Activated naive CD8-positive, alpha-beta T cell (primary cell): ENCODE measurements around the gene GRM8.

Experiments
- H3K27ac Mint-ChIP-seq: one replicate; pipeline ENCODE4 v1.8.0; 2021; ENCODE audit warnings: mixed read lengths
- H3K27me3 Mint-ChIP-seq: one replicate; pipeline ENCODE4 v1.8.0; 2021; ENCODE audit warnings: mixed read lengths
- H3K36me3 Mint-ChIP-seq: one replicate; pipeline ENCODE4 v1.8.0; 2021; ENCODE audit warnings: mixed read lengths
- H3K4me1 Mint-ChIP-seq: one replicate; pipeline ENCODE4 v1.8.0; 2021; ENCODE audit warnings: low read depth, mixed read lengths
- H3K4me3 Mint-ChIP-seq: one replicate; pipeline ENCODE4 v1.8.0; 2021; ENCODE audit warnings: mild to moderate bottlenecking, mixed read lengths
- H3K9me3 Mint-ChIP-seq: one replicate; pipeline ENCODE4 v1.8.0; 2021; ENCODE audit warnings: low read depth, mixed read lengths

Gene GRM8

GRCh38 chr7:127252778-127253280 lies at the start of gene GRM8:
Gene GRM8 (minus strand): TSS chr7:127252941.
- Mint-ChIP-seq H3K27ac (no peak within 1 kb of the TSS), H3K4me1 (peaks cover 18% of the 10 kb centered on the region), H3K4me3 (peak within 1 kb of the TSS; percentile 85), H3K36me3 (peaks cover 3% of the 10 kb centered on the region), H3K27me3 (peaks cover 49% of the 10 kb centered on the region), H3K9me3 (no peaks in the 10 kb centered on the region)

GRCh38 chr7:127290801-127291361 lies 38.1 kb upstream of the GRM8 start:
- Mint-ChIP-seq H3K4me1 (no peaks in the 10 kb centered on the region), H3K27me3 (peaks cover 9% of the 10 kb centered on the region), H3K4me3 (no peak overlapping the region), H3K9me3 (no peaks in the 10 kb centered on the region), H3K36me3 (no peaks in the 10 kb centered on the region), H3K27ac (no peak overlapping the region)

- H3K27me3 Mint-ChIP-seq = peaks cover 9% of the 10 kb centered on the region
- no peaks in the 10 kb centered on the region for H3K36me3 Mint-ChIP-seq
- H3K4me3 Mint-ChIP-seq = no peak overlapping the region
- H3K4me1 Mint-ChIP-seq = no peaks in the 10 kb centered on the region
- H3K9me3 Mint-ChIP-seq = no peaks in the 10 kb centered on the region
- no peak overlapping the region for H3K27ac Mint-ChIP-seq
These were observed 37.4 kb upstream of the GRM8 start for GRCh38 chr7:127290116-127290655.

GRCh38 chr7:127287133-127287532 lies 34.4 kb upstream of the GRM8 start:
- Mint-ChIP-seq H3K4me1 (no peaks in the 10 kb centered on the region), H3K36me3 (no peaks in the 10 kb centered on the region), H3K27me3 (peaks cover 5% of the 10 kb centered on the region), H3K27ac (no peak overlapping the region), H3K9me3 (no peaks in the 10 kb centered on the region), H3K4me3 (no peak overlapping the region)

- Mint-ChIP-seq H3K36me3 (peaks cover 2% of the 10 kb centered on the region), H3K4me3 (no peak overlapping the region), H3K27me3 (peaks cover 9% of the 10 kb centered on the region), H3K27ac (no peak overlapping the region), H3K9me3 (no peaks in the 10 kb centered on the region), H3K4me1 (no peaks in the 10 kb centered on the region)
These were observed 17.4 kb upstream of the GRM8 start for GRCh38 chr7:127270093-127270492.

GRCh38 chr7:127266047-127266446 lies 13.3 kb upstream of the GRM8 start:
- Mint-ChIP-seq H3K4me3 (no peak overlapping the region), H3K9me3 (no peaks in the 10 kb centered on the region), H3K36me3 (no peaks in the 10 kb centered on the region), H3K4me1 (no peaks in the 10 kb centered on the region), H3K27me3 (peaks cover 13% of the 10 kb centered on the region), H3K27ac (no peak overlapping the region)

GRCh38 chr7:127264219-127264618 lies 11.5 kb upstream of the GRM8 start:
- no peak overlapping the region for H3K4me3 Mint-ChIP-seq
- no peak overlapping the region for H3K27ac Mint-ChIP-seq
- no peaks in the 10 kb centered on the region for H3K4me1 Mint-ChIP-seq
- no peaks in the 10 kb centered on the region for H3K36me3 Mint-ChIP-seq
- H3K27me3 Mint-ChIP-seq = peaks cover 11% of the 10 kb centered on the region
- H3K9me3 Mint-ChIP-seq = no peaks in the 10 kb centered on the region

GRCh38 chr7:127258111-127258510 lies 5.4 kb upstream of the GRM8 start:
- H3K36me3 Mint-ChIP-seq = peaks cover 3% of the 10 kb centered on the region
- no peak overlapping the region for H3K4me3 Mint-ChIP-seq
- H3K4me1 Mint-ChIP-seq = peaks cover 8% of the 10 kb centered on the region
- no peak overlapping the region for H3K27ac Mint-ChIP-seq
- no peaks in the 10 kb centered on the region for H3K9me3 Mint-ChIP-seq
- peaks cover 30% of the 10 kb centered on the region for H3K27me3 Mint-ChIP-seq

GRCh38 chr7:127257086-127257485 lies 4.3 kb upstream of the GRM8 start:
- H3K36me3 Mint-ChIP-seq = peaks cover 3% of the 10 kb centered on the region
- H3K27me3 Mint-ChIP-seq = peaks cover 30% of the 10 kb centered on the region
- no peak overlapping the region for H3K4me3 Mint-ChIP-seq
- H3K9me3 Mint-ChIP-seq = no peaks in the 10 kb centered on the region
- H3K4me1 Mint-ChIP-seq = peaks cover 12% of the 10 kb centered on the region
- H3K27ac Mint-ChIP-seq = no peak overlapping the region

GRCh38 chr7:127256041-127256725 lies 3.4 kb upstream of the GRM8 start:
- peaks cover 15% of the 10 kb centered on the region for H3K4me1 Mint-ChIP-seq
- H3K9me3 Mint-ChIP-seq = no peaks in the 10 kb centered on the region
- H3K27me3 Mint-ChIP-seq = peaks cover 28% of the 10 kb centered on the region
- no peak overlapping the region for H3K27ac Mint-ChIP-seq
- H3K4me3 Mint-ChIP-seq = peak overlapping the region; percentile 27
- H3K36me3 Mint-ChIP-seq = peaks cover 3% of the 10 kb centered on the region

- H3K4me1 Mint-ChIP-seq = peaks cover 25% of the 10 kb centered on the region
- no peaks in the 10 kb centered on the region for H3K9me3 Mint-ChIP-seq
- H3K27ac Mint-ChIP-seq = no peak overlapping the region
- peaks cover 40% of the 10 kb centered on the region for H3K27me3 Mint-ChIP-seq
- H3K4me3 Mint-ChIP-seq = peak overlapping the region; percentile 82
- peaks cover 3% of the 10 kb centered on the region for H3K36me3 Mint-ChIP-seq
These were observed 1.5 kb upstream of the GRM8 start for GRCh38 chr7:127254163-127254684.

- H3K4me3 Mint-ChIP-seq = peak overlapping the region; percentile 82
- H3K9me3 Mint-ChIP-seq = no peaks in the 10 kb centered on the region
- H3K27me3 Mint-ChIP-seq = peaks cover 42% of the 10 kb centered on the region
- peaks cover 24% of the 10 kb centered on the region for H3K4me1 Mint-ChIP-seq
- peaks cover 3% of the 10 kb centered on the region for H3K36me3 Mint-ChIP-seq
- H3K27ac Mint-ChIP-seq = no peak overlapping the region
These were observed 781 bp upstream of the GRM8 start for GRCh38 chr7:127253281-127254162.

- Mint-ChIP-seq H3K4me1 (peaks cover 18% of the 10 kb centered on the region), H3K27ac (no peak overlapping the region), H3K9me3 (no peaks in the 10 kb centered on the region), H3K27me3 (peaks cover 46% of the 10 kb centered on the region), H3K36me3 (peaks cover 3% of the 10 kb centered on the region), H3K4me3 (peak overlapping the region; percentile 85)
These were observed 396 bp downstream of the GRM8 start for GRCh38 chr7:127252377-127252713.

- H3K27ac Mint-ChIP-seq = no peak overlapping the region
These were observed 1.0 kb downstream of the GRM8 start for GRCh38 chr7:127251465-127252376.

More at GRCh38 chr7:127251465-127252376, 1.0 kb downstream of the GRM8 start:
- Mint-ChIP-seq H3K4me3 (peak overlapping the region; percentile 85), H3K27me3 (peaks cover 44% of the 10 kb centered on the region), H3K4me1 (peaks cover 18% of the 10 kb centered on the region), H3K36me3 (peaks cover 3% of the 10 kb centered on the region), H3K9me3 (no peaks in the 10 kb centered on the region)
